Ishikawa (cell line): Measurements from ENCODE around the gene TSPAN9.

ENCODE experiments used
- CEBPB ChIP-seq: IDR thresholded peaks from 2 replicates; pipeline ENCODE4 v1.6.1; 2012
- CREB1 ChIP-seq: IDR thresholded peaks from 2 replicates; pipeline ENCODE4 v1.6.1; 2012; ENCODE audit warnings: low read depth
- EGR1 ChIP-seq: IDR thresholded peaks from 2 replicates; pipeline ENCODE4 v1.6.1; 2012
- EP300 ChIP-seq: IDR thresholded peaks from 2 replicates; pipeline ENCODE4 v1.6.1; 2012; ENCODE audit warnings: borderline replicate concordance
- FOXM1 ChIP-seq: IDR thresholded peaks from 2 replicates; pipeline ENCODE4 v1.6.1; 2012; ENCODE audit warnings: low read depth, borderline replicate concordance
- MAX ChIP-seq: IDR thresholded peaks from 2 replicates; pipeline ENCODE4 v1.6.1; 2012
- NFIC ChIP-seq: IDR thresholded peaks from 2 replicates; pipeline ENCODE4 v1.6.1; 2012
- RAD21 ChIP-seq: IDR thresholded peaks from 2 replicates; pipeline ENCODE4 v1.6.1; 2012; ENCODE audit warnings: low read depth
- REST ChIP-seq: IDR thresholded peaks from 2 replicates; pipeline ENCODE4 v1.6.1; 2012; ENCODE audit warnings: low read depth, mild to moderate bottlenecking
- TAF1 ChIP-seq: IDR thresholded peaks from 2 replicates; pipeline ENCODE4 v1.6.1; 2012; ENCODE audit warnings: low read depth, mild to moderate bottlenecking
- TCF12 ChIP-seq: IDR thresholded peaks from 2 replicates; pipeline ENCODE4 v1.6.1; 2012; ENCODE audit warnings: low read depth
- TEAD4 ChIP-seq: IDR thresholded peaks from 2 replicates; pipeline ENCODE4 v1.6.1; 2012
- USF1 ChIP-seq: IDR thresholded peaks from 2 replicates; pipeline ENCODE4 v1.6.1; 2012
- YY1 ChIP-seq: IDR thresholded peaks from 2 replicates; pipeline ENCODE4 v1.6.1; 2012; ENCODE audit warnings: low read depth
- ZBTB7A ChIP-seq: IDR thresholded peaks from 2 replicates; pipeline ENCODE4 v1.6.1; 2012; ENCODE audit warnings: low read depth

The TSPAN9 gene

GRCh38 chr12:3319723-3320492 is 242.7 kb downstream of the TSPAN9 start:
- TF ChIP-seq REST, result no peak
- TF ChIP-seq NFIC, result no peak
- TF ChIP-seq EGR1, result no peak
- no peak for TF ChIP-seq EP300
- TF ChIP-seq YY1, result no peak
- no peak for TF ChIP-seq FOXM1
- TF ChIP-seq TEAD4, result no peak
- no peak for TF ChIP-seq USF1
- TF ChIP-seq ZBTB7A, result no peak
- TF ChIP-seq MAX, result no peak
- TF ChIP-seq TAF1, result no peak
- no peak for TF ChIP-seq CEBPB

GRCh38 chr12:3320881-3321509 is 243.8 kb downstream of the TSPAN9 start:
- TF ChIP-seq REST, result no peak
- no peak for TF ChIP-seq NFIC
- TF ChIP-seq EGR1, result no peak
- TF ChIP-seq RAD21, result no peak
- TF ChIP-seq CEBPB, result no peak
- no peak for TF ChIP-seq EP300
- TF ChIP-seq TCF12, result no peak
- no peak for TF ChIP-seq YY1
- no peak for TF ChIP-seq FOXM1
- TF ChIP-seq TAF1, result no peak

- TF ChIP-seq EP300 (no peak), CREB1 (no peak), ZBTB7A (no peak), RAD21 (no peak)
Measured at GRCh38 chr12:3321881-3322280, 244.7 kb downstream of the TSPAN9 start.

- TF ChIP-seq RAD21 (no peak), CEBPB (no peak)
Measured at GRCh38 chr12:3323002-3323685, 246.0 kb downstream of the TSPAN9 start.

GRCh38 chr12:3325736-3326135 is 248.6 kb downstream of the TSPAN9 start:
- TF ChIP-seq REST (no peak), ZBTB7A (no peak), FOXM1 (no peak), EP300 (no peak), TAF1 (no peak), NFIC (no peak), USF1 (no peak), YY1 (no peak), TCF12 (no peak), MAX (no peak), EGR1 (no peak), RAD21 (no peak), CEBPB (no peak), TEAD4 (no peak), CREB1 (no peak)
